Neural progenitor cell (in vitro differentiated cells): Measurements from ENCODE around the gene SLC47A1.

Experiments
- CTCF ChIP-seq: fragments of 200-600 bp; sonication (generic); IDR thresholded peaks from 2 replicates; pipeline ENCODE4 v1.5.1; 2017; ENCODE audit warnings: antibody characterized with exemption, mild to moderate bottlenecking
- EZH2 ChIP-seq: fragments of 200-600 bp; sonication (generic); IDR thresholded peaks from 2 replicates; pipeline ENCODE4 v1.6.1; 2017; ENCODE audit warnings: antibody characterized with exemption, mild to moderate bottlenecking, moderate library complexity

DNA sequence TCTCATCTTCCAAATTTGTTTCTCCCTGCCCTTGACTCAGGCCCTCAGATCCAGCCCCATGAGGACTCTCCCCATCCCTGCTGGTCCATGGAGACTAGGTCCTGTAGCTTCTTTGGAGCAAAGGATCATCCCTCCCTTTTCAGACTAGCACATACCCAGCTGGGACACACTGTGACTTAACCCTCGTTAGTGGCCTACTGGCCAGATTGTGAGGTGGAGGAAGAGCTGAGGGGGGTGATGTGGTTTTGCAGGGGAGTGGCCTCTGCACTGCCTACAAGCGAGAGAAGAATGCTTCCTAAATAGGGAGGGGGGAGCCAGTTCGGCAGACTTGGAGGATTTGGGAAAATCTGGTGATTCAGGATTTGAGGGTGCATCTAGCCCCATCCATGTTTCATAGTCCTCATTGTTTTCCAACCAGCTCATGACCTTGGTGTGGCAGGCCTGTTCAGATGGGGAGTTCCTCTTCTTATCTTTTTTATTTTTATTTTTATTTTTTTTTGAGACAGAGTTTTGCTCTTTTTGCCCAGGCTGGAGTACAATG is 47.8 kb upstream of the SLC47A1 start:
- no peak for TF ChIP-seq CTCF
- TF ChIP-seq EZH2 = no peak
